HepG2 (cell line): ENCODE data around the gene SLC44A4. TPM values are rescaled to one million over a fixed set of nuclear protein-coding genes. Genes with fewer than 3 reads are reported as not detected.

Experiments used
- ATAC-seq: fragments of 200-7000 bp; cut with Tn5 transposase; 3 replicates; pipeline ENCODE4 v1.9.1; 2020; ENCODE audit warnings: mild to moderate bottlenecking, moderate library complexity
- BruUV-seq: library from RNA; stranded (reverse); fragments of 400-500 nt; replicated peaks from 2 replicates; lab custom pipeline; 2021; lab: Mats Ljungman, UMichigan
- CTCF ChIA-PET: fragments of 300-600 bp; formaldehyde crosslinking; extraction: SDS; loops from one replicate; lab custom pipeline; 2021; ENCODE audit warnings: low total read pairs, inconsistent platforms, low intra/inter-chr PET ratio; lab: Yijun Ruan, JAX
- POLR2A ChIA-PET: fragments of 350-600 bp; sonication (Branson Sonifier 250); formaldehyde crosslinking; loops from one replicate; lab custom pipeline; 2020; ENCODE audit warnings: antibody characterized with exemption, inconsistent platforms; lab: Yijun Ruan, JAX
- DNase-seq: peaks from one replicate; pipeline ENCODE4 v3.0.0-alpha.2; 2015; ENCODE audit warnings: low spot score
- FAIRE-seq: peaks from 3 replicates; lab custom pipeline; 2011; peaks lifted over from hg19 to GRCh38; lab: Jason Lieb, UNC
- H2AFZ ChIP-seq: one replicate; pipeline ENCODE4 v1.6.1; 2011; ENCODE audit warnings: low read length, inconsistent platforms
- H3K27ac ChIP-seq: fragments of 300-600 bp; 3 replicates; pipeline ENCODE4 v1.8.0; 2011; ENCODE audit warnings: mixed run types, mild to moderate bottlenecking, mixed read lengths, low read length, inconsistent platforms; ENCODE audit not compliant: insufficient read depth; ENCODE audit errors: extremely low read length
- H3K27me3 ChIP-seq, 2 experiments: fragments of 200-600 bp in 1 of 2; 2 replicates in 1 of 2; 3 replicates in 1 of 2; pipeline versions ENCODE4 v1.6.0 to v1.8.0; 2011; ENCODE audit warnings: low read length in 2 of 2, mild to moderate bottlenecking in 2 of 2, moderate library complexity in 2 of 2, inconsistent platforms in 1 of 2; ENCODE audit not compliant: insufficient read depth in 2 of 2, control insufficient read depth in 1 of 2
- H3K36me3 ChIP-seq, 2 experiments: fragments of 200-600 bp in 1 of 2; replicated peaks in 1 of 2; 2 replicates in 1 of 2; 3 replicates in 1 of 2; pipeline versions ENCODE4 v1.5.1 to v1.8.0; 2011; ENCODE audit warnings: low read length in 2 of 2, inconsistent platforms in 1 of 2; ENCODE audit not compliant: insufficient read depth in 2 of 2, control insufficient read depth in 1 of 2
- H3K4me1 ChIP-seq: 2 replicates; pipeline ENCODE4 v1.5.1; 2012; ENCODE audit warnings: low read length, inconsistent platforms; ENCODE audit not compliant: insufficient read depth
- H3K4me2 ChIP-seq: 2 replicates; pipeline ENCODE4 v1.6.0; 2011; ENCODE audit warnings: low read depth, low read length, inconsistent platforms
- H3K4me3 ChIP-seq, 3 experiments: fragments of 200-600 bp in 1 of 3; sonication (generic), shearing (Covaris generic) in 1 of 3; replicated peaks in 1 of 3; 2 replicates each; pipeline ENCODE4 v1.5.1; 2011 to 2016; ENCODE audit warnings: low read length in 3 of 3, inconsistent platforms in 2 of 3, low read depth in 2 of 3, mild to moderate bottlenecking in 2 of 3, control low read depth in 1 of 3, mixed read lengths in 1 of 3; ENCODE audit not compliant: insufficient read depth in 1 of 3
- H3K79me2 ChIP-seq: one replicate; pipeline ENCODE4 v1.6.1; 2011; ENCODE audit warnings: low read length, inconsistent platforms; ENCODE audit not compliant: insufficient read depth
- H3K9ac ChIP-seq: 2 replicates; pipeline ENCODE4 v1.6.0; 2011; ENCODE audit warnings: mild to moderate bottlenecking, low read depth, low read length, inconsistent platforms; ENCODE audit not compliant: insufficient read depth
- H3K9me3 ChIP-seq: 2 replicates; pipeline ENCODE4 v1.5.1; 2012; ENCODE audit warnings: mild to moderate bottlenecking, low read length
- H4K20me1 ChIP-seq: 2 replicates; pipeline ENCODE4 v1.6.0; 2011; ENCODE audit warnings: inconsistent platforms, mild to moderate bottlenecking, low read length, moderate library complexity; ENCODE audit not compliant: insufficient read depth
- ARID5B ChIP-seq: IDR thresholded peaks from 2 replicates; pipeline ENCODE4 v1.4.0; 2020; ENCODE audit warnings: mild to moderate bottlenecking, missing genetic modification reagents
- ATF7-NPFF ChIP-seq: sonication (generic); formaldehyde crosslinking; IDR thresholded peaks from 2 replicates; pipeline ENCODE4 v1.8.1; 2023; ENCODE audit warnings: mild to moderate bottlenecking, low read depth, missing genetic modification reagents, moderate library complexity
- ATM ChIP-seq: fragments of 450-650 bp; IDR thresholded peaks from 2 replicates; pipeline ENCODE4 v1.7.1; 2017; ENCODE audit warnings: mild to moderate bottlenecking, borderline replicate concordance
- FOSL1 ChIP-seq: sonication (generic); formaldehyde crosslinking; IDR thresholded peaks from 2 replicates; pipeline ENCODE4 v1.9.0; 2021; ENCODE audit warnings: missing genetic modification reagents, borderline replicate concordance
- GTF2F1 ChIP-seq: fragments of 150-350 bp; IDR thresholded peaks from 2 replicates; pipeline ENCODE4 v1.6.1; 2014; ENCODE audit warnings: low read length
- HMG20B ChIP-seq: conservative IDR thresholded peaks from 2 replicates; pipeline ENCODE4 v1.6.1; 2016; ENCODE audit warnings: missing genetic modification reagents, missing compliant biosample characterization
- NR2F1 ChIP-seq, 2 experiments: fragments of 450-650 bp in 1 of 2; formaldehyde crosslinking in 1 of 2; IDR thresholded peaks; 2 replicates each; pipeline versions ENCODE4 v1.5.0 to v1.6.1; 2016 to 2020; ENCODE audit warnings: mild to moderate bottlenecking in 1 of 2, missing compliant biosample characterization in 1 of 2, missing genetic modification reagents in 1 of 2, moderate library complexity in 1 of 2
- POLR2A ChIP-seq, 2 experiments: IDR thresholded peaks; 2 replicates each; pipeline ENCODE4 v1.6.1; 2011; ENCODE audit warnings: low read depth in 2 of 2, low read length in 2 of 2, mild to moderate bottlenecking in 1 of 2, moderate library complexity in 1 of 2; ENCODE audit not compliant: insufficient read depth in 1 of 2
- SKI ChIP-seq: fragments of 450-650 bp; IDR thresholded peaks from one replicate; pipeline ENCODE4 v1.6.1; 2018; ENCODE audit warnings: mild to moderate bottlenecking; ENCODE audit not compliant: partially characterized antibody
- TBL1XR1 ChIP-seq: fragments of 150-350 bp; IDR thresholded peaks from 2 replicates; pipeline ENCODE4 v1.6.1; 2014; ENCODE audit warnings: borderline replicate concordance, low read length; ENCODE audit not compliant: partially characterized antibody
- TEF ChIP-seq: sonication (generic); formaldehyde crosslinking; IDR thresholded peaks from 2 replicates; pipeline ENCODE4 v1.5.0; 2020; ENCODE audit warnings: missing genetic modification reagents
- ZC3H13 ChIP-seq: sonication (generic); formaldehyde crosslinking; IDR thresholded peaks from 2 replicates; pipeline ENCODE4 v1.8.1; 2023; ENCODE audit warnings: mild to moderate bottlenecking, missing genetic modification reagents, moderate library complexity
- ZFP91 ChIP-seq: sonication (generic); formaldehyde crosslinking; IDR thresholded peaks from 2 replicates; pipeline ENCODE4 v1.9.0; 2022; ENCODE audit warnings: missing genetic modification reagents, mild to moderate bottlenecking, borderline replicate concordance
- ZNF296 ChIP-seq: sonication (generic); formaldehyde crosslinking; conservative IDR thresholded peaks from 2 replicates; pipeline ENCODE4 v1.5.0; 2020; ENCODE audit warnings: mild to moderate bottlenecking, missing genetic modification reagents
- ZNF350 ChIP-seq: sonication (generic); formaldehyde crosslinking; IDR thresholded peaks from 2 replicates; pipeline ENCODE4 v1.4.0; 2020; ENCODE audit warnings: mild to moderate bottlenecking, low read depth, missing genetic modification reagents, borderline replicate concordance
- ZNF550 ChIP-seq: sonication (generic); formaldehyde crosslinking; IDR thresholded peaks from 2 replicates; pipeline ENCODE4 v1.4.0; 2020; ENCODE audit warnings: mild to moderate bottlenecking, missing genetic modification reagents, borderline replicate concordance
- ZNF704 ChIP-seq: sonication (generic); formaldehyde crosslinking; IDR thresholded peaks from 2 replicates; pipeline ENCODE4 v1.8.1; 2023; ENCODE audit warnings: mild to moderate bottlenecking, inconsistent platforms, moderate library complexity, missing genetic modification reagents, borderline replicate concordance
- ZNF740 ChIP-seq: sonication (generic); formaldehyde crosslinking; IDR thresholded peaks from 2 replicates; pipeline ENCODE4 v1.4.0; 2020; ENCODE audit warnings: missing genetic modification reagents
- WGBS: methylation state at CpG from one replicate; pipeline ENCODE4 v1.1.6; 2017; ENCODE audit warnings: low lambda C conversion rate; 5-methylcytosine and 5-hydroxymethylcytosine counted together
- in situ Hi-C: cut with HindIII; loops from 2 replicates; pipeline ENCODE4 v1.10.0; 2017; ENCODE audit warnings: low pct_unique_long_range_greater_than_20kb; ENCODE audit not compliant: extremely low pct_ligation_motif_present
- intact Hi-C: fragments of 100-400 bp; cut with micrococcal nuclease; formaldehyde crosslinking; loops from one replicate; pipeline ENCODE4 v1.10.0; 2022; ENCODE audit not compliant: unreplicated experiment
- polyA plus RNA-seq, 8 experiments: library from polyadenylated mRNA; depleted of rRNA in 3 of 8; stranded (reverse) in 7 of 8; unstranded in 1 of 8; fragments of >200 nt; fragmentation: Illumina TruSeq in 4 of 8; extraction: Trizol in 4 of 8; gene quantifications; 2 replicates each; pipeline versions ENCODE4 v1.2.1 to v1.2.3, GENCODE V29; 2011 to 2016; ENCODE audit warnings: low read depth in 4 of 8, missing spikeins in 1 of 8, mixed read lengths in 1 of 8; ENCODE audit not compliant: insufficient read depth in 1 of 8
- total RNA-seq, 5 experiments: library from RNA; depleted of rRNA; stranded (reverse); fragments of >200 nt; fragmentation: Illumina TruSeq; extraction: Trizol; gene quantifications; 2 replicates each; pipeline ENCODE4 v1.2.3, GENCODE V29; 2016; ENCODE audit warnings: low read depth in 1 of 5

Gene SLC44A4
- total and polyA plus RNA-seq, 2 of the 13 experiments (the other 11 are each of a cell fraction or from before 2014, with no cell fraction given): 3.5 to 5.9 TPM

- Histone ChIP-seq H3K9ac (peak overlapping the region; percentile 78), H2AFZ (no peak overlapping the region), H3K27me3 (no peaks in the 10 kb centered on the region), H4K20me1 (no peaks in the 10 kb centered on the region), H3K36me3 (no peaks in the 10 kb centered on the region), H3K4me1 (peaks cover 29% of the 10 kb centered on the region), H3K79me2 (peaks cover 19% of the 10 kb centered on the region), H3K4me2 (peak overlapping the region; percentile 87), H3K4me3 (peak overlapping the region; percentile 52 to 71 (median 54)), H3K27ac (peak overlapping the region; percentile 95), H3K9me3 (no peaks in the 10 kb centered on the region)
- BruUV-seq: no TSS peak
- ATAC-seq: peak; percentile 54
- DNase-seq: peak; percentile 96
- CTCF ChIA-PET: no interaction called here
- in situ Hi-C loops (no loop called here), intact Hi-C loops (loop anchor here (2.0 kb wide), 1 partner anchor 20 kb away; the partner anchor contains the start of gene VARS1)
- 41% methylated on average over 13 of the region's 13 CpGs for WGBS
- peak; percentile 34 for FAIRE-seq
- POLR2A ChIA-PET: interaction anchor here (0.6 to 3.6 kb wide), 35 partner anchors 8 to 273 kb away, joined by 3 to 102 read pairs (median 5); partner anchors contain the start of genes ABHD16A, APOM, BAG6 and C2
- no peak for TF ChIP-seq ATF7-NPFF (CRISPR knock-in tag)
- no peak for TF ChIP-seq ZNF350 (CRISPR knock-in tag)
- no peak for TF ChIP-seq FOSL1 (CRISPR knock-in tag)
- no peak for TF ChIP-seq TBL1XR1
- no peak for TF ChIP-seq ZNF550
- 0 out of 2 replicates have a peak, but pooled peaks have one; percentile 6 for TF ChIP-seq ARID5B
- no peak for TF ChIP-seq ZC3H13
- TF ChIP-seq TEF: no peak
- no peak for TF ChIP-seq HMG20B (CRISPR knock-in tag)
- no peak for TF ChIP-seq ZNF296 (CRISPR knock-in tag)
- peak; percentile 51 to 65 for TF ChIP-seq POLR2A (IDR thresholded peaks at IDR 0.05; ENCODE audit: insufficient read depth in 1 of 2, low read depth in 2 of 2, low read length in 2 of 2)
- TF ChIP-seq GTF2F1: no peak
- TF ChIP-seq ZFP91: no peak
- TF ChIP-seq SKI: no peak
- TF ChIP-seq ATM: no peak
- no peak for TF ChIP-seq ZNF740 (CRISPR knock-in tag)
- TF ChIP-seq ZNF704 (CRISPR knock-in tag): no peak
- no peak for TF ChIP-seq NR2F1 (CRISPR knock-in tag; IDR thresholded peaks at IDR 0.05)
These were observed 64.1 kb downstream of the SLC44A4 start for GRCh38 chr6:31814677-31815024.
